ENCODE results near the gene MEPE. TPM values are rescaled to one million over a fixed set of nuclear protein-coding genes. Genes with fewer than 3 reads are reported as not detected.

Gene MEPE
- total RNA-seq, 2 donors from 2014 or later = not detected

GRCh38 chr4:87862236-87862635, 29.5 kb downstream of the MEPE start:
- Histone ChIP-seq H3K9me3 (no peaks in the 10 kb centered on the region), H3K4me3 (no peak overlapping the region), H3K4me1 (replicated peaks) (no peaks in the 10 kb centered on the region), H3K27me3 (replicated peaks; ENCODE audit: insufficient read depth) (no peaks in the 10 kb centered on the region), H3K36me3 (no peaks in the 10 kb centered on the region), H3K27ac (no peak overlapping the region)
- DNase-seq (ENCODE audit: low spot score) = no peak
- TF ChIP-seq POLR2A (IDR thresholded peaks at IDR 0.05) (no peak), CTCF (IDR thresholded peaks at IDR 0.05) (no peak), POLR2AphosphoS5 (IDR thresholded peaks at IDR 0.05) (no peak)
- WGBS = 85% methylated on average over 2 of the region's 2 CpGs
- intact Hi-C loops (cut with DNase I) = no loop called here

DNA sequence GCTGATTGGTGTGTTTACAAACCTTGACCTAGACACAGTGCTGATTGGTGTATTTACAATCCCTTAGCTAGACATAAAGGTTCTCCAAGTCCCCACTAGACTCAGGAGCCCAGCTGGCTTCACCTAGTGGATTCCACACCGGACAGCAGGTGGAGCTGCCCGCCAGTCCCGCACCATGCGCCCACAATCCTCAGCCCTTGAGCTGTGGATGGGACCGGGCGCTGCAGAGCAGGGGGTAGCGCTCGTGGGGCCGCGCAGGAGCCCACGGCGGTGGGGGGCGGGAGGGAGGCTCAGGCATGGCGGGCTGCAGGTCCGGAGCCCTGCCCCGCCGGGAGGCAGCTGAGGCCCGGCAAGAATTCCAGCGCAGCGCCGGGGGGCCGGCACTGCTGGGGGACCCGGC, 30.7 kb downstream of the MEPE start:
- no peaks in the 10 kb centered on the region for H3K27me3 ChIP-seq (replicated peaks; ENCODE audit: insufficient read depth)
- WGBS = 94% methylated on average over 8 of the region's 23 CpGs
- intact Hi-C loops (cut with DNase I) = no loop called here
- no peaks in the 10 kb centered on the region for H3K4me1 ChIP-seq (replicated peaks)
- no peak for TF ChIP-seq POLR2AphosphoS5 (IDR thresholded peaks at IDR 0.05)
- TF ChIP-seq CTCF (IDR thresholded peaks at IDR 0.05) = no peak
- no peak for TF ChIP-seq POLR2A (IDR thresholded peaks at IDR 0.05)
- H3K27ac ChIP-seq = no peak overlapping the region
- H3K4me3 ChIP-seq = no peak overlapping the region
- H3K9me3 ChIP-seq = no peaks in the 10 kb centered on the region
- no peak for DNase-seq (ENCODE audit: low spot score)
- H3K36me3 ChIP-seq = no peaks in the 10 kb centered on the region

- Histone ChIP-seq H3K36me3 (no peaks in the 10 kb centered on the region), H3K27ac (no peak overlapping the region), H3K4me3 (no peak overlapping the region), H3K27me3 (replicated peaks; ENCODE audit: insufficient read depth) (no peaks in the 10 kb centered on the region), H3K9me3 (no peaks in the 10 kb centered on the region), H3K4me1 (replicated peaks) (no peaks in the 10 kb centered on the region)
- intact Hi-C loops (cut with DNase I) = no loop called here
- TF ChIP-seq CTCF (IDR thresholded peaks at IDR 0.05) (no peak), POLR2A (IDR thresholded peaks at IDR 0.05) (no peak), POLR2AphosphoS5 (IDR thresholded peaks at IDR 0.05) (no peak)
- no peak for DNase-seq (ENCODE audit: low spot score)
- WGBS = 99% methylated on average over 2 of the region's 2 CpGs
Observed at GRCh38 chr4:87864321-87864720, 31.6 kb downstream of the MEPE start.

DNA sequence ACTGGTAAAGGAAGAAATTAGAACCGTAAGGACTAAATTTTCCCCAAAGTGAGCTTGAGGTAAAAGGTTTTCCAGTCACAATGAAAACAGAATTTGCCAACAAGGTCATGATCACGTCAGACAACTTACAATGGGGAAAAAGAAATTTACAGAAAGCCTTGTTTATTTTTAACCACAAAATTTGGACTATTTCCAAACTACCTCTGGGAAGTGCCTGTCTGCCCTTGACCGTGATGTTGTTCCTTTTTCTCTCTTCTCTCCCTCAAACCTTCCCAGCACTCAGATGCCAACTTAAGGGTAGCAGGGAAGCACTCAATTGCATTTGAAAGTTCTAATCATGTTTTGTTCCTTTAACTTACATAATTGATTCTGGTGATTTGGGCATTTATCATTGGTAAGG, 32.5 kb downstream of the MEPE start:
- H3K9me3 ChIP-seq = no peaks in the 10 kb centered on the region
- no peaks in the 10 kb centered on the region for H3K27me3 ChIP-seq (replicated peaks; ENCODE audit: insufficient read depth)
- no peaks in the 10 kb centered on the region for H3K36me3 ChIP-seq
- DNase-seq (ENCODE audit: low spot score) = no peak
- no peak overlapping the region for H3K4me3 ChIP-seq
- no peak for TF ChIP-seq POLR2A (IDR thresholded peaks at IDR 0.05)
- TF ChIP-seq POLR2AphosphoS5 (IDR thresholded peaks at IDR 0.05) = no peak
- no peak for TF ChIP-seq CTCF (IDR thresholded peaks at IDR 0.05)
- H3K27ac ChIP-seq = no peak overlapping the region
- intact Hi-C loops (cut with DNase I) = no loop called here
- H3K4me1 ChIP-seq (replicated peaks) = no peaks in the 10 kb centered on the region
- 58% methylated on average over 3 of the region's 3 CpGs for WGBS

GRCh38 chr4:87865960-87866598, 33.3 kb downstream of the MEPE start:
- Histone ChIP-seq H3K27me3 (replicated peaks; ENCODE audit: insufficient read depth) (no peaks in the 10 kb centered on the region), H3K27ac (no peak overlapping the region), H3K36me3 (no peaks in the 10 kb centered on the region), H3K4me3 (no peak overlapping the region), H3K4me1 (replicated peaks) (no peaks in the 10 kb centered on the region), H3K9me3 (no peaks in the 10 kb centered on the region)
- WGBS = 29% methylated on average over 1 of the region's 1 CpG
- TF ChIP-seq POLR2A (IDR thresholded peaks at IDR 0.05) = no peak
- no peak for TF ChIP-seq CTCF (IDR thresholded peaks at IDR 0.05)
- no peak for TF ChIP-seq POLR2AphosphoS5 (IDR thresholded peaks at IDR 0.05)
- DNase-seq (ENCODE audit: low spot score) = no peak
- intact Hi-C loops (cut with DNase I) = no loop called here

Data from prostate gland (tissue), 2 donors.